ENCODE measurements around the gene MRPL52. TPM values are rescaled to one million over a fixed set of nuclear protein-coding genes. Genes with fewer than 3 reads are reported as not detected.
"Not testable (repeated sequence)": the region's sequence is repeated elsewhere in the genome, so short reads cannot be mapped to it uniquely, and the experiment has no call there.

Gene MRPL52
- total RNA-seq, 5 donors from 2014 or later (not counting 1 experiment from before 2014, with no cell fraction given) = 36.5 to 70.1 (median 62.2) TPM

DNA sequence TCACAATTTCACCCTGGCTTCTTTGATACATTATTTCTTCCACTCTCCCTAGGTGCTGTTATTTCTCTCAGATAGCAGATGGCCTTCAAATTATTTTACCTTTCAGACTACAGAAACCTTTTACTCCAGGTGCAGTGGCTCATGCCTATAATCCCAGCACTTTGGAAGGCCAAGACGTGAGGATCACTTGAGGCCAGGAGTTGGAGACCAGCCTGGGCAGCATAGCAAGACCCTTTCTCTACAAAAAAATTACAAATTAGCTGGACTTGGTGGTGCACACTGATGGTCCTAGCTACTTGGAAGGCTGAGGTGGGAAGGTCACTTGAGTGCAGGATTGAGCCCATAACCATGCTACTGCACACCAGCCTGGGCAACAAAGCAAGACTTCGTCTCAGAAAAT is 37.5 kb upstream of the MRPL52 start:
- ATAC-seq (replicated peaks in 1 of 4) = no peak
- no peaks in the 10 kb centered on the region for H3K4me1 Mint-ChIP-seq

DNA sequence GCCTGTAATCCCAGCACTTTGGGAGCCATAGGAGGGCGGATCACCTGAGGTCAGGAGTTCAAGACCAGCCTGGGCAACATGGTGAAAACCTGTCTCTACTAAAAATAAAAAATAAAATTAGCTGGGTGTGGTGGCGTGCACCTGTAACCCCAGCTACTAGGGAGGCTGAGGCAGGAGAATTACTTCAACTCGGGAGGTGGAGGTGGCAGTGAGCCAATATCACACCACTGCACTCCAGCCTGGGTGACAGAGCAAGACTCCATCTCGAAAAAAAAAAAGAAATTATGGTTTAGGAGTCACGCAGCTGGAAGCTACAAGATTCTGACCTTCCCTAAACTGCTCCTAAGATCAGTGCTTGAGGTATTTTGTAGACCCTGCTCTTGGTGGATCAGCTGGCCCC is 36.1 kb upstream of the MRPL52 start:
- H3K36me3 ChIP-seq (ENCODE audit: control insufficient read depth in 2 of 2, extremely low read depth in 1 of 2, insufficient read depth in 1 of 2, low read length in 1 of 2); H3K4me3 Mint-ChIP-seq; H3K27ac Mint-ChIP-seq; H3K4me3 ChIP-seq (ENCODE audit: control insufficient read depth in 1 of 2, extremely low read depth in 1 of 2, low read length in 1 of 2); H3K27me3 ChIP-seq (replicated peaks in 1 of 2; ENCODE audit: control insufficient read depth in 2 of 2, extremely low read depth in 1 of 2, insufficient read depth in 2 of 2, low read length in 1 of 2); H3K27ac ChIP-seq (ENCODE audit: low read length); H3K4me1 ChIP-seq (ENCODE audit: control insufficient read depth in 1 of 2, extremely low read depth in 1 of 2, insufficient read depth in 2 of 2, low read length in 2 of 2); H3K9me3 ChIP-seq; POLR2A ChIA-PET; ATAC-seq (replicated peaks in 1 of 4); H3K4me1 Mint-ChIP-seq; H3K36me3 Mint-ChIP-seq; H3K9me3 Mint-ChIP-seq; DNase-seq: not testable (repeated sequence)
- no CpG with 5 or more reads among the region's 5 CpGs for WGBS (ENCODE audit: insufficient coverage)
- H3K27me3 Mint-ChIP-seq = peaks cover 10 to 14% of the 10 kb centered on the region in 2 donors
- CTCF ChIA-PET = interaction anchor here in 1 of 2 donors (0.7 kb wide), 1 partner anchor 201 kb away, joined by 5 read pairs; no protein-coding TSS in a partner anchor

More for the DNA sequence above, 37.5 kb upstream of the MRPL52 start:
- Histone ChIP-seq H3K36me3 (ENCODE audit: control insufficient read depth in 2 of 2, extremely low read depth in 1 of 2, insufficient read depth in 1 of 2, low read length in 1 of 2) (no peaks in the 10 kb centered on the region), H3K4me3 (ENCODE audit: control insufficient read depth in 1 of 2, extremely low read depth in 1 of 2, low read length in 1 of 2) (no peak overlapping the region), H3K27me3 (replicated peaks in 1 of 2; ENCODE audit: control insufficient read depth in 2 of 2, extremely low read depth in 1 of 2, insufficient read depth in 2 of 2, low read length in 1 of 2) (peaks cover 0 to 3% of the 10 kb centered on the region in 2 experiments), H3K27ac (ENCODE audit: low read length) (no peak overlapping the region), H3K4me1 (ENCODE audit: control insufficient read depth in 1 of 2, extremely low read depth in 1 of 2, insufficient read depth in 2 of 2, low read length in 2 of 2) (no peaks in the 10 kb centered on the region), H3K9me3 (no peaks in the 10 kb centered on the region)
- Mint-ChIP-seq H3K27me3 (peaks cover 10 to 11% of the 10 kb centered on the region in 2 donors), H3K27ac (no peak overlapping the region), H3K4me3 (no peak overlapping the region), H3K36me3 (no peaks in the 10 kb centered on the region), H3K9me3 (no peaks in the 10 kb centered on the region)
- WGBS (ENCODE audit: insufficient coverage) = no CpG with 5 or more reads among the region's 2 CpGs
- DNase-seq = no peak
- CTCF ChIA-PET = interaction anchor here in 1 of 2 donors (0.7 kb wide), 1 partner anchor 16 kb away, joined by 3 read pairs; no protein-coding TSS in a partner anchor
- POLR2A ChIA-PET = no interaction called here

DNA sequence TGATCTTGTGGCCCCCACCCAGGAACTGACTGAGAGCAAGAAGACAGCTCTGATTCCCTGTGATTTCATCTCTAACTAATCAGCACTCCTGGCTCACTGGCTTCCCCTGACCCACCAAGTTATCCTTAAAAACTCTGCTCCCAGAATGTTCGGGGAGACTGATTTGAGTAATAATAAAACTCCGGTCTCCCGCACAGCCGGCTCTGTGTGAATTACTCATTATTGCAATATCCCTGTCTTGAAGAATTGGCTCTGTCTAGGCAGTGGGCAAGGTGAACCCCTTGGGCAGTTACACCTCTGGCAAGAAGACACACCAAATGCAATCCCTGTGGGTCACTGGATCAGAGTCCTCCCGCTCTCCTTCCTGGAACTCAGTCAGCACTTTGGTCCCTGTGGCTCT is 35.7 kb upstream of the MRPL52 start:
- no peaks in the 10 kb centered on the region for H3K36me3 Mint-ChIP-seq
- no peak overlapping the region for H3K27ac Mint-ChIP-seq
- CTCF ChIA-PET = interaction anchor here in 1 of 2 donors (0.7 kb wide), 1 partner anchor 200 kb away, joined by 5 read pairs; no protein-coding TSS in a partner anchor
- H3K4me3 Mint-ChIP-seq = no peak overlapping the region
- no peaks in the 10 kb centered on the region for H3K4me1 ChIP-seq (ENCODE audit: control insufficient read depth in 1 of 2, extremely low read depth in 1 of 2, insufficient read depth in 2 of 2, low read length in 2 of 2)
- no peaks in the 10 kb centered on the region for H3K9me3 ChIP-seq
- H3K36me3 ChIP-seq (ENCODE audit: control insufficient read depth in 2 of 2, extremely low read depth in 1 of 2, insufficient read depth in 1 of 2, low read length in 1 of 2) = no peaks in the 10 kb centered on the region
- H3K9me3 Mint-ChIP-seq = no peaks in the 10 kb centered on the region
- H3K27me3 Mint-ChIP-seq = peaks cover 13 to 19% of the 10 kb centered on the region in 2 donors
- POLR2A ChIA-PET = no interaction called here
- peaks cover 0 to 3% of the 10 kb centered on the region in 2 experiments for H3K27me3 ChIP-seq (replicated peaks in 1 of 2; ENCODE audit: control insufficient read depth in 2 of 2, extremely low read depth in 1 of 2, insufficient read depth in 2 of 2, low read length in 1 of 2)
- H3K4me1 Mint-ChIP-seq = no peaks in the 10 kb centered on the region
- no peak overlapping the region for H3K27ac ChIP-seq (ENCODE audit: low read length)
- ATAC-seq (replicated peaks in 1 of 4) = no peak
- no peak for DNase-seq
- WGBS (ENCODE audit: insufficient coverage) = 100% methylated on average over 1 of the region's 5 CpGs
- no peak overlapping the region for H3K4me3 ChIP-seq (ENCODE audit: control insufficient read depth in 1 of 2, extremely low read depth in 1 of 2, low read length in 1 of 2)

DNA sequence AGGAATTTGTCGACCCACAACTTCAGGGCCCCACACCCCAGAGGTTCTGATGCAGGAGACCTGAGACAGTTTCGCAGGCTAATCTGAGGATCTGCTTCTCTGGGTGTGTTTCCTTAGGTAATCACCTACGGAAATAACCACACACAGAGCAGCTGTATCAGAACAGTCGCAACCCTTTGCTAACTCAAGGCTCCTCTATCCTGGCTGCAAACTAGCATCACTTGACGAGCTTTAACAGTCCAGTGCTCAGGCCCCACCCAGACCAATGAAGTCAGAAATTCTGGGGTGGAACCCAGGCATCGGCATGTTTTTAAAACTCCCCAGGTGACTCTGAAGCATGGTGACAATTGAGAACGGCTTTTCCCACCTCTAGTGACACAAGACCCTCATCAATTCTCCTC is 35.1 kb upstream of the MRPL52 start:
- ChIA-PET CTCF (interaction anchor here in 1 of 2 donors (1.0 kb wide), 1 partner anchor 198 kb away, joined by 4 read pairs; no protein-coding TSS in a partner anchor), POLR2A (interaction anchor here in 1 of 2 donors (0.7 kb wide), 1 partner anchor 187 kb away, joined by 4 read pairs; no protein-coding TSS in a partner anchor)
- Mint-ChIP-seq H3K27ac (no peak overlapping the region), H3K36me3 (no peaks in the 10 kb centered on the region), H3K9me3 (no peaks in the 10 kb centered on the region), H3K27me3 (peaks cover 16 to 21% of the 10 kb centered on the region in 2 donors), H3K4me3 (no peak overlapping the region), H3K4me1 (no peaks in the 10 kb centered on the region)
- WGBS (ENCODE audit: insufficient coverage) = 82% methylated on average over 6 of the region's 7 CpGs
- Histone ChIP-seq H3K9me3 (no peaks in the 10 kb centered on the region), H3K4me3 (ENCODE audit: control insufficient read depth in 1 of 2, extremely low read depth in 1 of 2, low read length in 1 of 2) (no peak overlapping the region), H3K36me3 (ENCODE audit: control insufficient read depth in 2 of 2, extremely low read depth in 1 of 2, insufficient read depth in 1 of 2, low read length in 1 of 2) (no peaks in the 10 kb centered on the region), H3K27ac (ENCODE audit: low read length) (no peak overlapping the region), H3K4me1 (ENCODE audit: control insufficient read depth in 1 of 2, extremely low read depth in 1 of 2, insufficient read depth in 2 of 2, low read length in 2 of 2) (no peaks in the 10 kb centered on the region), H3K27me3 (replicated peaks in 1 of 2; ENCODE audit: control insufficient read depth in 2 of 2, extremely low read depth in 1 of 2, insufficient read depth in 2 of 2, low read length in 1 of 2) (peaks cover 0 to 3% of the 10 kb centered on the region in 2 experiments)
- DNase-seq = no peak
- ATAC-seq (replicated peaks in 1 of 4) = no peak

DNA sequence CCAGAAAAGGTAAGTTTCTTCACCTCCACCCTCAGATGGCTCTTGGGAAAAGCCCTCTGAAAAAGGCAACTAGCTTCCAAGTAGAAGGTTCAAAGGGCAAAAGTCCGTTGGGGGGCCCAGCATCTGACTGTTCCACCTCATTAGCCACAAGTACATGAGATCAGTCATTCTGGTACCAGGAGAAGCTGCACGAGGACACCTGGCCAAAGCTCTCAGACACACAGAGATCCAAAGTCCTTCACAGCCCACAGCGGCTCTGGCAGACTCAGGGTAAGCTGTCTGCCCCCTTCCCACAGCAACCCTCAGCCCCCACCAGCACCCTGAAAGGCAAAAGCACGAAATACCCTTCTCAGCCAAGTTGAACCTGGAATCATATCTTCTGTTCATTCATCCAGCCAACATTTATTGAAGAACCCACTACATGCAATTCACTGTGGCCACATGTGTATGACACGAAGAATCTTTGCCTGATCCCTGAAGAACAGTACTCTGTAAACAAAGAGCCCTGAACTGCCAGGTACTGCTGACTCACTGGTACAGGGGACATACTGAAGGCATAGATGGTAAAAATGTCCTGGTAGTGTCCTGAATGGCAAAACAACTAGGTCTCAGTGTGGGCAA is 33.5 kb upstream of the MRPL52 start:
- Mint-ChIP-seq H3K4me3 (no peak overlapping the region), H3K36me3 (no peaks in the 10 kb centered on the region), H3K27ac (no peak overlapping the region), H3K9me3 (no peaks in the 10 kb centered on the region), H3K27me3 (peaks cover 28 to 33% of the 10 kb centered on the region in 2 donors), H3K4me1 (no peaks in the 10 kb centered on the region)
- 37% methylated on average over 5 of the region's 5 CpGs for WGBS (ENCODE audit: insufficient coverage)
- H3K27ac ChIP-seq (ENCODE audit: low read length) = no peak overlapping the region
- ChIA-PET CTCF (no interaction called here), POLR2A (no interaction called here)
- H3K4me3 ChIP-seq (ENCODE audit: control insufficient read depth in 1 of 2, extremely low read depth in 1 of 2, low read length in 1 of 2) = no peak overlapping the region
- no peaks in the 10 kb centered on the region for H3K36me3 ChIP-seq (ENCODE audit: control insufficient read depth in 2 of 2, extremely low read depth in 1 of 2, insufficient read depth in 1 of 2, low read length in 1 of 2)
- DNase-seq (no peak), ATAC-seq (replicated peaks in 1 of 4) (no peak)
- H3K27me3 ChIP-seq (replicated peaks in 1 of 2; ENCODE audit: control insufficient read depth in 2 of 2, extremely low read depth in 1 of 2, insufficient read depth in 2 of 2, low read length in 1 of 2) = peaks cover 0 to 9% of the 10 kb centered on the region in 2 experiments
- H3K9me3 ChIP-seq = no peaks in the 10 kb centered on the region
- H3K4me1 ChIP-seq (ENCODE audit: control insufficient read depth in 1 of 2, extremely low read depth in 1 of 2, insufficient read depth in 2 of 2, low read length in 2 of 2) = no peaks in the 10 kb centered on the region

GRCh38 chr14:22797017-22797917 is 32.4 kb upstream of the MRPL52 start:
- DNase-seq (no peak), ATAC-seq (replicated peaks in 1 of 4) (no peak)
- H3K36me3 Mint-ChIP-seq = no peaks in the 10 kb centered on the region
- H3K27ac Mint-ChIP-seq = no peak overlapping the region
- H3K4me3 Mint-ChIP-seq = no peak overlapping the region
- Histone ChIP-seq H3K4me1 (ENCODE audit: control insufficient read depth in 1 of 2, extremely low read depth in 1 of 2, insufficient read depth in 2 of 2, low read length in 2 of 2) (no peaks in the 10 kb centered on the region), H3K9me3 (no peaks in the 10 kb centered on the region), H3K4me3 (ENCODE audit: control insufficient read depth in 1 of 2, extremely low read depth in 1 of 2, low read length in 1 of 2) (no peak overlapping the region), H3K36me3 (ENCODE audit: control insufficient read depth in 2 of 2, extremely low read depth in 1 of 2, insufficient read depth in 1 of 2, low read length in 1 of 2) (no peaks in the 10 kb centered on the region), H3K27ac (ENCODE audit: low read length) (no peak overlapping the region), H3K27me3 (replicated peaks in 1 of 2; ENCODE audit: control insufficient read depth in 2 of 2, extremely low read depth in 1 of 2, insufficient read depth in 2 of 2, low read length in 1 of 2) (peaks cover 0 to 18% of the 10 kb centered on the region in 2 experiments)
- 60% methylated on average over 2 of the region's 5 CpGs for WGBS (ENCODE audit: insufficient coverage)
- no peaks in the 10 kb centered on the region for H3K4me1 Mint-ChIP-seq
- H3K27me3 Mint-ChIP-seq = peaks cover 30 to 37% of the 10 kb centered on the region in 2 donors
- H3K9me3 Mint-ChIP-seq = no peaks in the 10 kb centered on the region
- POLR2A ChIA-PET = no interaction called here
- CTCF ChIA-PET = interaction anchor here (0.5 to 0.6 kb wide), 3 partner anchors 18 to 92 kb away, joined by 3 to 5 read pairs (median 5); no protein-coding TSS in a partner anchor
